Activated CD4-positive, alpha-beta T cell treated with anti-CD3 and anti-CD28 coated beads, Interleukin-2, amount 50 U/mL, for 24 hours (primary cell): ENCODE measurements around the gene LRRC37B.
"Not testable (repeated sequence)": the region's sequence is repeated elsewhere in the genome, so short reads cannot be mapped to it uniquely, and the experiment has no call there.

Experiments
- DNase-seq, 2 donors: peaks; one replicate each; pipeline ENCODE4 v3.0.0-alpha.2; 2020; ENCODE audit warnings: low read depth in 1 of 2, low spot score in 1 of 2

LRRC37B gene

GRCh38 chr17:32006957-32007462 lies at the start of gene LRRC37B:
Gene LRRC37B, plus strand, starts transcription at chr17:32007383. Its CDS starts 14,010 bp downstream, at chr17:32021393.
- peak; percentile 83 to 89 for DNase-seq

GRCh38 chr17:31964131-31964530 lies 43.1 kb upstream of the LRRC37B start:
- DNase-seq: not testable (repeated sequence)

GRCh38 chr17:31967648-31968047 lies 39.5 kb upstream of the LRRC37B start:
- no peak for DNase-seq

GRCh38 chr17:31970416-31970815 lies 36.8 kb upstream of the LRRC37B start:
- DNase-seq: not testable (repeated sequence)

GRCh38 chr17:31974269-31975071 lies 32.7 kb upstream of the LRRC37B start:
- DNase-seq: not testable (repeated sequence)

GRCh38 chr17:31975391-31975790 lies 31.8 kb upstream of the LRRC37B start:
- not testable (repeated sequence) for DNase-seq

GRCh38 chr17:31991821-31992220 lies 15.4 kb upstream of the LRRC37B start:
- DNase-seq: not testable (repeated sequence)

GRCh38 chr17:31997005-31997404 lies 10.2 kb upstream of the LRRC37B start:
- no peak for DNase-seq

GRCh38 chr17:32007463-32008298 lies 498 bp downstream of the LRRC37B start:
- DNase-seq: peak; percentile 9 to 22

GRCh38 chr17:32009262-32009542 lies 2.0 kb downstream of the LRRC37B start:
- DNase-seq: no peak

- DNase-seq: no peak
Measured at GRCh38 chr17:32010114-32010513, 2.9 kb downstream of the LRRC37B start.

GRCh38 chr17:32015245-32016013 lies 8.2 kb downstream of the LRRC37B start:
- DNase-seq: no peak

GRCh38 chr17:32016231-32016630 lies 9.0 kb downstream of the LRRC37B start:
- no peak for DNase-seq

GRCh38 chr17:32019228-32019627 lies 12.0 kb downstream of the LRRC37B start:
- DNase-seq: no peak

GRCh38 chr17:32020943-32021614 lies 13.9 kb downstream of the LRRC37B start:
- DNase-seq: no peak

- DNase-seq: no peak
Measured at GRCh38 chr17:32021615-32021955, 14.4 kb downstream of the LRRC37B start.

- not testable (repeated sequence) for DNase-seq
Measured at GRCh38 chr17:32022554-32022953, 15.4 kb downstream of the LRRC37B start.

- DNase-seq: not testable (repeated sequence)
Measured at GRCh38 chr17:32027271-32027670, 20.1 kb downstream of the LRRC37B start.

GRCh38 chr17:32033223-32033622 lies 26.0 kb downstream of the LRRC37B start:
- no peak for DNase-seq

GRCh38 chr17:32033812-32034211 lies 26.6 kb downstream of the LRRC37B start:
- DNase-seq: not testable (repeated sequence)

GRCh38 chr17:32040246-32040645 lies 33.1 kb downstream of the LRRC37B start:
- DNase-seq: not testable (repeated sequence)
